SK-N-SH (cell line): ENCODE measurements around the gene SMS. TPM values are rescaled to one million over a fixed set of nuclear protein-coding genes. Genes with fewer than 3 reads are reported as not detected.

ENCODE experiments used
- CTCF ChIA-PET: fragments of 300-600, 350-600 bp; formaldehyde crosslinking; extraction: SDS; loops from one replicate; lab custom pipeline; 2021; lab: Yijun Ruan, JAX
- POLR2A ChIA-PET: fragments of 350-600 bp; sonication (Branson Sonifier 250); formaldehyde crosslinking; extraction: SDS; loops from one replicate; lab custom pipeline; 2020; ENCODE audit warnings: antibody characterized with exemption, inconsistent platforms; lab: Yijun Ruan, JAX
- DNase-seq: peaks from one replicate; pipeline ENCODE4 v3.0.0; 2012
- H2AFZ ChIP-seq: fragments of 200-600 bp; sonication (generic); 2 replicates; pipeline ENCODE4 v1.8.1; 2016; ENCODE audit warnings: antibody characterized with exemption, mild to moderate bottlenecking, low read depth
- H3F3A ChIP-seq: fragments of 200-600 bp; sonication (generic); replicated peaks from 2 replicates; pipeline ENCODE3; 2016; ENCODE audit warnings: antibody characterized with exemption, mild to moderate bottlenecking; ENCODE audit not compliant: insufficient read depth
- H3K27ac ChIP-seq, 2 experiments: fragments of 200-500 bp in 1 of 2; fragments of 200-600 bp in 1 of 2; sonication (Bioruptor generic) in 1 of 2; sonication (generic), shearing (Covaris generic) in 1 of 2; 2 replicates each; pipeline versions ENCODE4 v1.5.1 to v1.6.1; 2014 to 2016; ENCODE audit warnings: low read depth in 2 of 2, inconsistent platforms in 1 of 2, low read length in 1 of 2, mild to moderate bottlenecking in 1 of 2, mixed read lengths in 1 of 2
- H3K27me3 ChIP-seq: fragments of 200-600 bp; sonication (generic), shearing (Covaris generic); 2 replicates; pipeline ENCODE4 v1.6.1; 2016; ENCODE audit warnings: mixed run types; ENCODE audit not compliant: insufficient read depth
- H3K36me3 ChIP-seq, 2 experiments: fragments of 200-500 bp in 1 of 2; fragments of 200-600 bp in 1 of 2; sonication (Bioruptor generic) in 1 of 2; sonication (generic) in 1 of 2; replicated peaks in 1 of 2; 2 replicates each; pipeline versions ENCODE3 to v1.5.1; 2014 to 2016; ENCODE audit warnings: low read length in 1 of 2, mild to moderate bottlenecking in 1 of 2; ENCODE audit not compliant: insufficient read depth in 2 of 2, control insufficient read depth in 1 of 2
- H3K4me1 ChIP-seq, 2 experiments: fragments of 200-500 bp in 1 of 2; fragments of 200-600 bp in 1 of 2; sonication (Bioruptor generic) in 1 of 2; sonication (generic), shearing (Covaris generic) in 1 of 2; 2 replicates each; pipeline versions ENCODE4 v1.5.1 to v1.6.1; 2014 to 2016; ENCODE audit warnings: low read depth in 1 of 2, low read length in 1 of 2, mixed run types in 1 of 2; ENCODE audit not compliant: insufficient read depth in 2 of 2, control insufficient read depth in 1 of 2
- H3K4me2 ChIP-seq: fragments of 200-600 bp; sonication (generic), shearing (Covaris generic); 2 replicates; pipeline ENCODE4 v1.6.1; 2017; ENCODE audit warnings: mixed run types
- H3K4me3 ChIP-seq, 2 experiments: fragments of 200-500 bp in 1 of 2; fragments of 200-600 bp in 1 of 2; sonication (Bioruptor generic) in 1 of 2; sonication (generic), shearing (Covaris generic) in 1 of 2; 2 replicates each; pipeline versions ENCODE4 v1.5.1 to v1.8.1; 2014 to 2016; ENCODE audit warnings: low read depth in 2 of 2, inconsistent platforms in 1 of 2, low read length in 1 of 2, mild to moderate bottlenecking in 1 of 2, mixed read lengths in 1 of 2, moderate library complexity in 1 of 2
- H3K79me2 ChIP-seq: fragments of 200-600 bp; sonication (generic); 2 replicates; pipeline ENCODE4 v1.8.1; 2017; ENCODE audit warnings: mild to moderate bottlenecking; ENCODE audit not compliant: insufficient read depth
- H3K9ac ChIP-seq: fragments of 200-600 bp; sonication (generic); 2 replicates; pipeline ENCODE4 v1.6.1; 2017; ENCODE audit warnings: mixed run types
- H3K9me2 ChIP-seq: fragments of 200-600 bp; sonication (generic); 2 replicates; pipeline ENCODE4 v1.6.1; 2017; ENCODE audit warnings: mixed run types
- H3K9me3 ChIP-seq: fragments of 200-600 bp; sonication (generic); 2 replicates; pipeline ENCODE4 v1.6.1; 2017; ENCODE audit warnings: mixed run types, mild to moderate bottlenecking, moderate library complexity
- H4K20me1 ChIP-seq: fragments of 200-600 bp; sonication (generic); 2 replicates; pipeline ENCODE4 v1.6.1; 2017; ENCODE audit warnings: mild to moderate bottlenecking, mixed run types; ENCODE audit not compliant: insufficient read depth
- CHD2 ChIP-seq: fragments of 150-350 bp; IDR thresholded peaks from 2 replicates; pipeline ENCODE4 v1.6.1; 2018; ENCODE audit warnings: low read length; ENCODE audit not compliant: partially characterized antibody
- ELF1 ChIP-seq: IDR thresholded peaks from 2 replicates; pipeline ENCODE4 v1.4.0; 2012
- EZH2phosphoT487 ChIP-seq: fragments of 200-600 bp; sonication (generic); IDR thresholded peaks from 2 replicates; pipeline ENCODE4 v1.6.1; 2017; ENCODE audit warnings: low read depth, mixed run types, mild to moderate bottlenecking, antibody characterized with exemption, moderate library complexity, borderline replicate concordance
- FOSL2 ChIP-seq: IDR thresholded peaks from 2 replicates; pipeline ENCODE4 v1.4.0; 2012; ENCODE audit warnings: low read depth, mild to moderate bottlenecking, moderate library complexity, borderline replicate concordance
- FOXJ3 ChIP-seq: sonication (generic); formaldehyde crosslinking; IDR thresholded peaks from 2 replicates; pipeline ENCODE4 v1.5.1; 2020; ENCODE audit warnings: mild to moderate bottlenecking, missing genetic modification reagents
- GATA2 ChIP-seq: sonication (generic); formaldehyde crosslinking; IDR thresholded peaks from 2 replicates; pipeline ENCODE4 v1.5.0; 2020; ENCODE audit warnings: mild to moderate bottlenecking, missing genetic modification reagents
- MEF2A ChIP-seq: IDR thresholded peaks from 2 replicates; pipeline ENCODE4 v1.4.0; 2012; ENCODE audit warnings: low read depth, borderline replicate concordance
- MXI1 ChIP-seq: IDR thresholded peaks from 2 replicates; pipeline ENCODE4 v1.6.1; 2012; ENCODE audit warnings: mild to moderate bottlenecking, low read depth, low read length, improper control_type of control experiment
- NRF1 ChIP-seq: IDR thresholded peaks from 2 replicates; pipeline ENCODE4 v1.6.1; 2012; ENCODE audit warnings: low read depth, mild to moderate bottlenecking, low read length
- RFX5 ChIP-seq: IDR thresholded peaks from 2 replicates; pipeline ENCODE4 v1.6.1; 2012; ENCODE audit warnings: mild to moderate bottlenecking, improper control_type of control experiment, low read length
- RXRA ChIP-seq: IDR thresholded peaks from 2 replicates; pipeline ENCODE4 v1.4.0; 2012; ENCODE audit warnings: low read depth, mild to moderate bottlenecking, borderline replicate concordance
- SIN3A ChIP-seq: IDR thresholded peaks from 2 replicates; pipeline ENCODE4 v1.6.1; 2012; ENCODE audit warnings: low read depth, mild to moderate bottlenecking, low read length, moderate library complexity, borderline replicate concordance
- TEAD4 ChIP-seq: IDR thresholded peaks from 2 replicates; pipeline ENCODE4 v1.4.0; 2012; ENCODE audit warnings: mild to moderate bottlenecking, borderline replicate concordance; ENCODE audit not compliant: insufficient read depth
- WGBS: methylation state at CpG from one replicate; pipeline ENCODE4 v1.1.6; 2017; ENCODE audit warnings: low lambda C conversion rate; 5-methylcytosine and 5-hydroxymethylcytosine counted together
- polyA plus RNA-seq, 3 experiments: library from polyadenylated mRNA; depleted of rRNA; stranded (reverse); fragments of >200 nt; gene quantifications; 2 replicates each; pipeline ENCODE4 v1.2.3, GENCODE V29; 2012
- TF ChIP-seq, protein P1 (sequence below): fragments of 150-350 bp; IDR thresholded peaks from 2 replicates; pipeline ENCODE4 v1.6.1; 2016; ENCODE audit warnings: mild to moderate bottlenecking, low read depth, low read length
- TF ChIP-seq, protein P2 (sequence below): IDR thresholded peaks from 2 replicates; pipeline ENCODE4 v1.4.0; 2012; ENCODE audit warnings: low read depth
- TF ChIP-seq, protein P3 (sequence below): IDR thresholded peaks from 2 replicates; pipeline ENCODE4 v1.4.0; 2012; ENCODE audit warnings: low read depth, borderline replicate concordance
- TF ChIP-seq, protein P4 (sequence below): IDR thresholded peaks from 2 replicates; pipeline ENCODE4 v1.4.0; 2012; ENCODE audit warnings: low read depth, borderline replicate concordance

The SMS gene
- polyA plus RNA-seq, 1 of the 3 experiments (the other 2 are of a cell fraction): 116 TPM

DNA sequence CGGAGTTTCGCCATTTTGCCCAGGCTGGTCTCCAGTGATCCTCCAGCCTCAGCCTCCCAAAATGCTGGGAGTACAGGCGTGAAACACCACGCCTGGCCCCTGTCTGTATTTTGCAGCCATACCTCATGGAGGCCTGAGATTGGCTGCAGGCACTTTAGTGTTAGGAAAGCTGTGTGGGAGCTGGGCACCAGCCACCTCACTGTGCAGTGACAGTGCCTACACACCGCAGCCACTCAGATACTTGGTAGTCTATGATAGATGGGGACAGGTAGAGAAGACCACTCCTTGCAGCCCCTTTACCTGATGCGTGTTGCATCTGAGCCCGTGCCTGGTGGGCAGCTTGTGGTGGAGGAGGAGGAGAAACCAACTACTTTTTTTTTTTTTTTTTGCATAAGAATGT, 16.3 kb downstream of the SMS start:
- H3K4me2 ChIP-seq: no peak overlapping the region
- peaks cover 98% of the 10 kb centered on the region for H4K20me1 ChIP-seq
- peaks cover 100% of the 10 kb centered on the region for H3K79me2 ChIP-seq
- H3K9ac ChIP-seq: no peak overlapping the region
- no peaks in the 10 kb centered on the region for H3K9me3 ChIP-seq
- CTCF ChIA-PET: no interaction called here
- no peaks in the 10 kb centered on the region for H3K27me3 ChIP-seq
- H2AFZ ChIP-seq: no peak overlapping the region
- no peak overlapping the region for H3K4me3 ChIP-seq
- H3K9me2 ChIP-seq: no peaks in the 10 kb centered on the region
- WGBS: 90% methylated on average over 6 of the region's 7 CpGs
- peaks cover 0 to 20% of the 10 kb centered on the region in 2 experiments for H3K36me3 ChIP-seq
- no peak for DNase-seq
- peaks cover 12% of the 10 kb centered on the region for H3F3A ChIP-seq
- POLR2A ChIA-PET: no interaction called here
- H3K27ac ChIP-seq: no peak overlapping the region
- H3K4me1 ChIP-seq: peaks cover 9 to 30% of the 10 kb centered on the region in 2 experiments; a peak in 3 of 4 replicates
- TF ChIP-seq FOXJ3 (CRISPR knock-in tag) (no peak), ELF1 (no peak)

DNA sequence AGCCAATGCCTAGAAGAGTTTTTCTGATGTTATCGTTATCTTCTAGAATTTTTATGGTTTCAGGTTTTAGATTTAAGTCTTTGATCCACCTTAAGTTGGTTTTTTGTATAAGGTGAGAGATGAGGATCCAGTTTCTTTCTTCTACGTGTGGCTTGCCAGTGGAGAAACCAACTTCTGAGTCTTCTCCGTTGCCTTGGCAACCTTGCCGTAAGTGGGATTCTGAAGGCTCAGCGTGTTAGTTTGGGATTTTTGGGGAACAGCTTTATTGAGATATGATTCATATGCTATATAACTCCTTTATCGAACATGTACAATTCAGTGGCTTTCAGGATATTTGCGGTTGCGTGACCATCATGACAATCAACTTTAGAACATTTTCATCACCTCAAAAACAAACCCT, 17.7 kb downstream of the SMS start:
- Histone ChIP-seq H3K9ac (no peak overlapping the region), H4K20me1 (peaks cover 98% of the 10 kb centered on the region)

More for the DNA sequence above, 17.7 kb downstream of the SMS start:
- 78% methylated on average over 8 of the region's 8 CpGs for WGBS
- Histone ChIP-seq H3K9me3 (no peaks in the 10 kb centered on the region), H3K4me1 (peaks cover 11 to 41% of the 10 kb centered on the region in 2 experiments; a peak in 3 of 4 replicates), H2AFZ (no peak overlapping the region), H3K27ac (no peak overlapping the region), H3K9me2 (no peaks in the 10 kb centered on the region), H3K4me3 (no peak overlapping the region), H3K27me3 (no peaks in the 10 kb centered on the region), H3K4me2 (no peak overlapping the region), H3K79me2 (peaks cover 100% of the 10 kb centered on the region), H3F3A (peaks cover 14% of the 10 kb centered on the region), H3K36me3 (peaks cover 0 to 17% of the 10 kb centered on the region in 2 experiments)
- no peak for DNase-seq
- TF ChIP-seq SIN3A (no peak), GATA2 (CRISPR knock-in tag) (no peak), NRF1 (no peak), CHD2 (no peak), RXRA (no peak), EZH2phosphoT487 (no peak), ELF1 (no peak), MEF2A (no peak), FOSL2 (no peak), TEAD4 (no peak), MXI1 (no peak), RFX5 (no peak)
- TF ChIP-seq, protein P1, sequence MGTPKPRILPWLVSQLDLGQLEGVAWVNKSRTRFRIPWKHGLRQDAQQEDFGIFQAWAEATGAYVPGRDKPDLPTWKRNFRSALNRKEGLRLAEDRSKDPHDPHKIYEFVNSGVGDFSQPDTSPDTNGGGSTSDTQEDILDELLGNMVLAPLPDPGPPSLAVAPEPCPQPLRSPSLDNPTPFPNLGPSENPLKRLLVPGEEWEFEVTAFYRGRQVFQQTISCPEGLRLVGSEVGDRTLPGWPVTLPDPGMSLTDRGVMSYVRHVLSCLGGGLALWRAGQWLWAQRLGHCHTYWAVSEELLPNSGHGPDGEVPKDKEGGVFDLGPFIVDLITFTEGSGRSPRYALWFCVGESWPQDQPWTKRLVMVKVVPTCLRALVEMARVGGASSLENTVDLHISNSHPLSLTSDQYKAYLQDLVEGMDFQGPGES: no peak
- TF ChIP-seq, protein P2, sequence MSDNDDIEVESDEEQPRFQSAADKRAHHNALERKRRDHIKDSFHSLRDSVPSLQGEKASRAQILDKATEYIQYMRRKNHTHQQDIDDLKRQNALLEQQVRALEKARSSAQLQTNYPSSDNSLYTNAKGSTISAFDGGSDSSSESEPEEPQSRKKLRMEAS: no peak
- TF ChIP-seq, protein P3, sequence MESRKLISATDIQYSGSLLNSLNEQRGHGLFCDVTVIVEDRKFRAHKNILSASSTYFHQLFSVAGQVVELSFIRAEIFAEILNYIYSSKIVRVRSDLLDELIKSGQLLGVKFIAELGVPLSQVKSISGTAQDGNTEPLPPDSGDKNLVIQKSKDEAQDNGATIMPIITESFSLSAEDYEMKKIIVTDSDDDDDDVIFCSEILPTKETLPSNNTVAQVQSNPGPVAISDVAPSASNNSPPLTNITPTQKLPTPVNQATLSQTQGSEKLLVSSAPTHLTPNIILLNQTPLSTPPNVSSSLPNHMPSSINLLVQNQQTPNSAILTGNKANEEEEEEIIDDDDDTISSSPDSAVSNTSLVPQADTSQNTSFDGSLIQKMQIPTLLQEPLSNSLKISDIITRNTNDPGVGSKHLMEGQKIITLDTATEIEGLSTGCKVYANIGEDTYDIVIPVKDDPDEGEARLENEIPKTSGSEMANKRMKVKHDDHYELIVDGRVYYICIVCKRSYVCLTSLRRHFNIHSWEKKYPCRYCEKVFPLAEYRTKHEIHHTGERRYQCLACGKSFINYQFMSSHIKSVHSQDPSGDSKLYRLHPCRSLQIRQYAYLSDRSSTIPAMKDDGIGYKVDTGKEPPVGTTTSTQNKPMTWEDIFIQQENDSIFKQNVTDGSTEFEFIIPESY: no peak
- TF ChIP-seq, protein P4, sequence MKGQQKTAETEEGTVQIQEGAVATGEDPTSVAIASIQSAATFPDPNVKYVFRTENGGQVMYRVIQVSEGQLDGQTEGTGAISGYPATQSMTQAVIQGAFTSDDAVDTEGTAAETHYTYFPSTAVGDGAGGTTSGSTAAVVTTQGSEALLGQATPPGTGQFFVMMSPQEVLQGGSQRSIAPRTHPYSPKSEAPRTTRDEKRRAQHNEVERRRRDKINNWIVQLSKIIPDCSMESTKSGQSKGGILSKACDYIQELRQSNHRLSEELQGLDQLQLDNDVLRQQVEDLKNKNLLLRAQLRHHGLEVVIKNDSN: no peak
- ChIA-PET CTCF (no interaction called here), POLR2A (no interaction called here)
